Tibial nerve (tissue), 4 donors: ENCODE data around the gene HINT2. TPM values are rescaled to one million over a fixed set of nuclear protein-coding genes. Genes with fewer than 3 reads are reported as not detected.

Source experiments
- DNase-seq, 2 donors: peaks; one replicate each; pipeline ENCODE4 v3.0.0-alpha.2; 2019; ENCODE audit warnings: low spot score in 2 of 2
- H3K27ac ChIP-seq, 4 donors: fragments of 200-600 bp; sonication (generic) in 3 of 4; one replicate each; pipeline ENCODE4 v1.5.1; 2017 to 2019; ENCODE audit warnings: mild to moderate bottlenecking in 1 of 4
- H3K27me3 ChIP-seq, 2 donors: fragments of 200-600 bp; sonication (generic) in 1 of 2; one replicate each; pipeline versions ENCODE4 v1.5.1 to v1.6.0; 2017 to 2019
- H3K36me3 ChIP-seq, 3 donors: fragments of 200-600 bp; sonication (generic); one replicate each; pipeline ENCODE4 v1.5.1; 2018 to 2019
- H3K4me1 ChIP-seq, 4 donors: fragments of 200-600 bp; sonication (generic) in 3 of 4; one replicate each; pipeline ENCODE4 v1.5.1; 2017 to 2019
- H3K4me3 ChIP-seq, 4 donors: fragments of 200-600 bp; sonication (generic) in 3 of 4; one replicate each; pipeline ENCODE4 v1.5.1; 2017 to 2019; ENCODE audit warnings: mild to moderate bottlenecking in 1 of 4, moderate library complexity in 1 of 4
- H3K9me3 ChIP-seq, 4 donors: fragments of 200-600 bp; sonication (generic) in 3 of 4; one replicate each; pipeline ENCODE4 v1.5.1; 2017 to 2019
- EP300 ChIP-seq, 2 donors: sonication (generic); formaldehyde crosslinking; IDR thresholded peaks; one replicate each; pipeline ENCODE4 v1.6.1; 2017; ENCODE audit warnings: antibody characterized with exemption in 2 of 2, mild to moderate bottlenecking in 1 of 2
- POLR2A ChIP-seq, 2 donors: fragments of 450-650 bp; IDR thresholded peaks; one replicate each; pipeline ENCODE4 v1.6.1; 2017; ENCODE audit warnings: antibody characterized with exemption in 2 of 2, mild to moderate bottlenecking in 2 of 2, moderate library complexity in 2 of 2
- WGBS, 2 donors: methylation state at CpG; one replicate each; pipeline ENCODE4 v1.1.5; 2018; 5-methylcytosine and 5-hydroxymethylcytosine counted together
- total RNA-seq, 4 donors: library from RNA; depleted of rRNA; stranded (reverse); fragments of >200 nt; gene quantifications; one replicate each; pipeline ENCODE4 v1.1.0, GENCODE V29; 2016
- TF ChIP-seq, protein P1 (sequence below), 5 experiments: fragments of 200-600 bp in 3 of 5; fragments of 450-650 bp in 2 of 5; sonication (generic) in 3 of 5; IDR thresholded peaks; one replicate each; pipeline ENCODE4 v1.5.1; 2016 to 2019; ENCODE audit warnings: antibody characterized with exemption in 5 of 5, mild to moderate bottlenecking in 3 of 5, moderate library complexity in 2 of 5

Gene HINT2
- total RNA-seq = 10 to 100 TPM; 21.0 to 74.3 (median 35.9) TPM

DNA sequence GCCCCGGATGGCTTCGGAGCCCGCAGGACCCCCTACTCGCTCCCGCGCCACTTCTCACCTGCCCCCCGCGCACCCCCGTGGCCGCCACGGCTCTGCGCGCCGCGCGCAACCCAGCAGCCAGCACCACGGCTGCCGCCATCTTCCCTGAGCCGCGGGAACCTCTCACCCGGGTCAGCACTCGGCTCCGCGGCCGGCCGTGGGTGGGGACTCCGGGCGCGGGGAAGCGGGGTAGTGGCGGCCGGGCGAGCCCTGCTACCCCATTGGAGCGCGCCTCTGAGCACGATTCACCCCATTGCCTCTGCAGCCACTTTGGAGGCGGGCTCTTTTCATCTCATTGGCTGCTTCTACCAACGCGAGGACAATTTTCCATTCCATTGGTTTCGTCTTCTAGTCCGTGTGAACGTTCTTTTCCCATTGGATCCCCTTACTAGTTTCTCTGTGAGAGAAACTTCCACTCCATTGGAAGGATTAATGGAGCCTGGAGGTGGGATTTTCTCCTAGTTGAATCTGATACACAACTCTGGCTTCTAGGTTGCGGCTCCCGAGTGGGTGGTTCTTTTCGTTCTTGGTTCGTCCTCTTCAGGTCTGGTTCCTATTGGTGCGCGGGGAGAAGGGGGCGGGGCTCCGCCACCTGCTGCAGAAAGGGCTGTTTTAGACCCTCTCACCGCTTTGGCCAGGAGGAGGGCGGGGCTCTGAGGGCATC lies at the start of gene HINT2:
Gene HINT2 (minus strand): TSS at position 202 of the 703 bp plus-strand sequence. CDS start 63 bp downstream, at position 139.
- DNase-seq = peak; percentile 93 to 95
- Histone ChIP-seq H3K4me3 (peak within 1 kb of the TSS; percentile 88 to 100 (median 98)), H3K36me3 (peaks cover 0 to 5% (median 0%) of the 10 kb centered on the region in 3 donors), H3K4me1 (peaks cover 8 to 46% (median 25%) of the 10 kb centered on the region in 4 donors), H3K9me3 (no peaks in the 10 kb centered on the region), H3K27me3 (no peaks in the 10 kb centered on the region), H3K27ac (peak within 1 kb of the TSS; percentile 93 to 100 (median 99))
- TF ChIP-seq, protein P1, sequence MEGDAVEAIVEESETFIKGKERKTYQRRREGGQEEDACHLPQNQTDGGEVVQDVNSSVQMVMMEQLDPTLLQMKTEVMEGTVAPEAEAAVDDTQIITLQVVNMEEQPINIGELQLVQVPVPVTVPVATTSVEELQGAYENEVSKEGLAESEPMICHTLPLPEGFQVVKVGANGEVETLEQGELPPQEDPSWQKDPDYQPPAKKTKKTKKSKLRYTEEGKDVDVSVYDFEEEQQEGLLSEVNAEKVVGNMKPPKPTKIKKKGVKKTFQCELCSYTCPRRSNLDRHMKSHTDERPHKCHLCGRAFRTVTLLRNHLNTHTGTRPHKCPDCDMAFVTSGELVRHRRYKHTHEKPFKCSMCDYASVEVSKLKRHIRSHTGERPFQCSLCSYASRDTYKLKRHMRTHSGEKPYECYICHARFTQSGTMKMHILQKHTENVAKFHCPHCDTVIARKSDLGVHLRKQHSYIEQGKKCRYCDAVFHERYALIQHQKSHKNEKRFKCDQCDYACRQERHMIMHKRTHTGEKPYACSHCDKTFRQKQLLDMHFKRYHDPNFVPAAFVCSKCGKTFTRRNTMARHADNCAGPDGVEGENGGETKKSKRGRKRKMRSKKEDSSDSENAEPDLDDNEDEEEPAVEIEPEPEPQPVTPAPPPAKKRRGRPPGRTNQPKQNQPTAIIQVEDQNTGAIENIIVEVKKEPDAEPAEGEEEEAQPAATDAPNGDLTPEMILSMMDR (IDR thresholded peaks at IDR 0.05) = peak in 3 of 5 experiments; percentile 1 to 45 (median 17)
- TF ChIP-seq EP300 (IDR thresholded peaks at IDR 0.05) (peak; percentile 63 to 91), POLR2A (IDR thresholded peaks at IDR 0.05) (peak; percentile 93 to 94)
- WGBS, 2 donors = 0 to 1% methylated on average over 18 to 23 of the region's 52 CpGs

DNA sequence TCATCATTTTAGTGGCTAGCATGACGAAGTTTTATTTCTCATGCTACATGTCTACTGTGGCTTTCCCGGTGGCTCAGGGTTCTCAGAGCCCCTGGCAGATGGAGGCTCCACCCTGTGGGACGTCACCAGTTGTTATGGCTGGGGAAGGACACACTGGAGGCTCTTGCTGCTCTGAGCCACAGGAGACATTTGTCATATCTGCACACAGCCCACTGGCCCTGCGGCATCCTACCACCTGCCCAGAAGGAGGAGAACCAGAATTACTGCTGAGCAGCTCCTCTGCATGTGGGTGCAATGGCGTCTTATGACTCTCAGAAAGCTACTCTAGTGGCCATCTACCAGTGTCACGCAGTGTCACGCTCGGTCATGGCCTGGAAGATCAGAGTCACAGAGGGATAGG lies 48.7 kb upstream of the HINT2 start:
- H3K4me3 ChIP-seq = no peak overlapping the region
- no peak overlapping the region for H3K27ac ChIP-seq
- no peaks in the 10 kb centered on the region for H3K9me3 ChIP-seq
- DNase-seq = no peak
- WGBS, 2 donors = 71% methylated on average over 8 of the region's 8 CpGs
- no peaks in the 10 kb centered on the region for H3K36me3 ChIP-seq
- peaks cover 0 to 14% (median 0%) of the 10 kb centered on the region in 4 donors for H3K4me1 ChIP-seq
- TF ChIP-seq, protein P1 (IDR thresholded peaks at IDR 0.05) = no peak
- TF ChIP-seq EP300 (IDR thresholded peaks at IDR 0.05) (no peak), POLR2A (IDR thresholded peaks at IDR 0.05) (no peak)
- no peaks in the 10 kb centered on the region for H3K27me3 ChIP-seq

DNA sequence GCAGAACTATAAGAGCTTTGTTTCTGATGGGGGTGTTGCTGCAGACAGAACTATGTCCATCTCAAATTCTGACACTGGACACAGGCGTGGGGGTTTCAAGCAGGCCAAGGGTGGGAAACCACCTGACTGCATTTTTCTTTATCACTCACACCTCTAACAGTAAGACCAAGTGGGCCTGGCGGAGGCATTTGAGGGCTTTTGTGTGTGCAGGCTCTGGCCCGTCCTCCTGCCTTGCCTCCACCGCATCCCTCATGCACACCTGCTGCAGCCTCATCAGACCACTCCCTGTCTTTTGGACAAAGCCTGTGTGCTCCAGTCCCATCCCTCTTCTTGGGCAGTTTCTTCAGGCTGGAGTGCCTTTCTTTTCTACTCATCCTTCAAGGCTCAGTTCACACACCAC lies 47.5 kb upstream of the HINT2 start:
- 81 to 87% methylated on average over 4 of the region's 4 CpGs for WGBS, 2 donors
- H3K9me3 ChIP-seq = no peaks in the 10 kb centered on the region
- TF ChIP-seq, protein P1 (IDR thresholded peaks at IDR 0.05) = no peak
- no peak for TF ChIP-seq EP300 (IDR thresholded peaks at IDR 0.05)
- TF ChIP-seq POLR2A (IDR thresholded peaks at IDR 0.05) = no peak
- no peak overlapping the region for H3K4me3 ChIP-seq
- H3K27me3 ChIP-seq = no peaks in the 10 kb centered on the region
- H3K36me3 ChIP-seq = no peaks in the 10 kb centered on the region
- DNase-seq = no peak
- H3K4me1 ChIP-seq = peaks cover 0 to 14% (median 0%) of the 10 kb centered on the region in 4 donors
- H3K27ac ChIP-seq = no peak overlapping the region

DNA sequence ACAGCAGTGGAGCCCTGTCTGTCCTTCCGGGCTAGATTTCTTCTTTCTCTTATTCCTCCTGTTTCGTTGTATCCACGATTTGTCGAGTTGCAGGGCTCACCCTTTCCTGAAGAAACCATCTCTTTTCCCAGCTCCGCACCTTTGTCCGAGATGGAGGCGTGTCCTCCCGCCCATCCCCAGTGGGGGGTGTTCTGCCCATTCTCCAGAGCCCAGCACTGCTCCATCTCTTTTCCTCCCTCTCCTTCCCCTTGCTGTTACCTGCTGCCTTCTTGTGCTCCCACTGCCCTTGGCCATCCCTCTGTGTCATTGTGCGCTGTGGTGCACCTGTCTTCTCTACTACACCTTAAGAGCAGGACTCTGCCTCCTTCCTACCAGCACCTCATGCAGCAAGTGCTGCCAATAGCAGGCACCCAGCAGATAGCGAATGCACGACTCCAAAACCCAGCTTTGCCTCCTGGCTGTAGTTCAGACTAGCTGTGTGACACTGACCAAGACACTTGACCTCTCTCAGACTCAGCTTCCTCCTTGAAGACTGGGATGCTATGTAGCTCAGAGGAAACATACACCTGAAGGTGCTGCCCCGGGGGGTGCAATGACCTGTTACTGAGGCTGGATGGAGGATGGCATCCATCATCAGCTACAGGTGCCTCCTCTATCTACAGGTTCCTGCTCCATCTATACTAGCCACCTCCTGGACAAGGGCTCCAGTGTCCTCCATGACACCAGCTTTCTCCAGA lies 46.5 kb upstream of the HINT2 start:
- peaks cover 0 to 14% (median 0%) of the 10 kb centered on the region in 4 donors for H3K4me1 ChIP-seq
- WGBS, 2 donors = 71 to 72% methylated on average over 12 of the region's 12 CpGs

More for the DNA sequence above, 46.5 kb upstream of the HINT2 start:
- no peak overlapping the region for H3K27ac ChIP-seq
- H3K36me3 ChIP-seq = no peaks in the 10 kb centered on the region
- no peak for DNase-seq
- H3K4me3 ChIP-seq = no peak overlapping the region
- H3K9me3 ChIP-seq = no peaks in the 10 kb centered on the region
- no peaks in the 10 kb centered on the region for H3K27me3 ChIP-seq
- TF ChIP-seq EP300 (IDR thresholded peaks at IDR 0.05) = no peak
- TF ChIP-seq POLR2A (IDR thresholded peaks at IDR 0.05) = no peak
- TF ChIP-seq, protein P1 (IDR thresholded peaks at IDR 0.05) = no peak
